Measurements from ENCODE around the gene IRF2BP1.
"Not testable (repeated sequence)": the region's sequence is repeated elsewhere in the genome, so short reads cannot be mapped to it uniquely, and the experiment has no call there.

Gene IRF2BP1

DNA sequence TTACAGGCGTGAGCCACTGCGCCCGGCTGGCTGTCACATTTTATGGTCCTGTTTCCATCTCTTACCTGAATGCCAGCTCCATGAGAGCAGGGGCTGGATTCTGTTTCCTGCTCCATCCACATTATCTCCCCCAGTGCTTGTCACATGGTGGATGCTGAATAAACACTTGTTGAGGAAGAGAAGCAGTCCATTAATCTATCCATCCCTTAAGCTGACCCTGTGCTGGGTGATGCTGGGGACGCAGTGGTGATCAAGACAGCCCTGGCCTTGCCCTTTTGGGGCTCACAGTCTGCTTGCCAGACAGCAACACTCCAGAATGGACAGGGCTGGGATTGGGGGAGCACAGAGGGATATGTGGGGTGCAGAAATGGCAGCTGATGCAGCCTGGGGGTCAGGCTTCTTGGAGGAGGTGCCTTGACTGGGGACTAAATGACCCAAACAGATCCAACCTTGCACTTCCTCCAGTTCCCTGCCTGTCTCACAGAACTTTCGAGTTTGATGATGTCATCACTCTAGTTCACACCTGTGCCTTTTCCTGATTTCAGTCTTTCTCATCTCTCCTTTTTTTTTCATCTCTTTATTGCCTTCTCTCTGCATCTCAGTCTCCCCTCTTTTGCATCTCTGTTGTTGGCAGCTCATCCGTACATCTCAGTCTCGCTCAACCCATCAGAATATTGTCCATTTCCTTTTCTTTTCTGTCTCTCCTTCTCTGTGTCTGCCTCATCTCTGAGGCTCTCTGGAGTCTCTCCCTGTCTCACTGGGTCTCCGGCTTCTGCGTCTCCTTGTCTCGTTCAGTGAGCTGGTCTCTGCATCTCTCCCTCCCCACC, 4.6 kb downstream of the IRF2BP1 start:
- DNase-seq, result no peak

DNA sequence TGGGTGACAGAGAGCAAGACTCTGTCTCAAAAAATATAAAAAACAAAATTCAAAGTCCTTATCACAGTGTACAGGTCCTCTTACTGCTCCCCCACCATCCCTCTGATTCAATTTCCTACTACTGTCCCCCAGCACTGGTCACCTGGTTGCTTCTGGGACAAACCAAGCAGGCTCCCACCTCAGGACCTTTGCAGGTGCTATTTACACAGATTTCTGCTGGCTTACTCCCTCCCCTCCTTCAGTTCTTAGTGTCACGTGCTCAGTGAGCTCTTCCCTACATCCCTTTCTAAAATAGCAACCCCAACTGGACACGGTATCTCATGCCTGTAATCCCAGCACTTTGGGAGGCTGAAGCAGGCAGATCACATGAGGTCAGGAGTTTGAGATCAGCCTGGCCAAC, 6.0 kb downstream of the IRF2BP1 start:
- DNase-seq, result no peak

DNA sequence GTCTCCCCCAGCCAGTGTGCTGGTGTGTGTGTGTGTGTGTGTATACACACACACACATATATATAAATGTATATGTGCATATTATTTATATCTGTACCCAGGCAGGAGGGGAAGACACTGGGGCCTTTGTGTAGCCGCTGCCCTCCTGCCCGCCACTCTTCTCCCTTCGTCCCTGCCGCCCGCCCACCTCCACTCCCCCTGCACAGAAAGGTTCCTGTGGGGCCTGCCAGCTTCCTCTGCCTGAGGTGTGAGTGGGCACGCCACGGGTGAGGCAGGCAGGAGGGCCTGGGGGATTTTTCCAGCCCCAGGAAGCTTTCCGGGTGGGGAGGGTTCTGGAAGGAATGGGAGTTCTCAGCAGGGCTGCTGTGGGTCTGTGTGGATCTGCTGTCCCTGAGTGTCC, 6.9 kb downstream of the IRF2BP1 start:
- no peak for DNase-seq

DNA sequence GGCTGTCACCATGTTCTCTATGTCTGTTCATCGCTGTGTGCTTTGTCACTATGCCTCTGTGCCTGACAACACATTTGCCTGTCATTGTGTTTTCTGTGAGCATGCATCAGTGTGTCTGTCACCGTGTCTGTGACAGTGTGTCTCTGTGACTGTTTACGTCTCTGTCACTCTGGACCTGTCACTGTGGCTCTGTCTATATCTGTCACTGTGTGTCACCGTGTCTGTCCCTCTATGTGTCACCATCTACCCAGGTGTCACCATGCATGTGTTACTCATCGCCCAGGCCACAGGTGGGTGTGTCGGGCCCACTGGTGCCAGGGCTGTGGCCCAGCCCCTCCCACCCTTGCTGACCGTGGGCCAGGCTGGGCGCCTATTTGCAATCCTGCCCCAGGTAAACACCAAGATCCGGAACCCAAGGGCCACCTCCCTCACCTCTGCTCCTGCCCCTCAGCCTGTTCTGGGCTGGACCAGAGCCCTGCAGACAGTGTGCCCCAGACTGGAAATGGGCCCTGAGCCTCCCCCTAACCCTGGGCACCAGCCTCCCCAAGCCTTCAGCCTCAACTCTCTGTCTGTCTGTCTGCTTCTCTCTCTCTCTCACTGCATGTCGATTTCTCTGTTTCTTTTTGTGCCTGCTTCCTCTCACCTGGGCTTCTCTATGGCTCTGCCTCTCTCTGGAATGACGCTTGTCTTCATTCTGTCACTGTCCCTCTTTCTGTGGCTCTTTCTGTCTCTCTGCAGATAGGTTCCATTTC, 7.7 kb downstream of the IRF2BP1 start:
- no peak for DNase-seq

DNA sequence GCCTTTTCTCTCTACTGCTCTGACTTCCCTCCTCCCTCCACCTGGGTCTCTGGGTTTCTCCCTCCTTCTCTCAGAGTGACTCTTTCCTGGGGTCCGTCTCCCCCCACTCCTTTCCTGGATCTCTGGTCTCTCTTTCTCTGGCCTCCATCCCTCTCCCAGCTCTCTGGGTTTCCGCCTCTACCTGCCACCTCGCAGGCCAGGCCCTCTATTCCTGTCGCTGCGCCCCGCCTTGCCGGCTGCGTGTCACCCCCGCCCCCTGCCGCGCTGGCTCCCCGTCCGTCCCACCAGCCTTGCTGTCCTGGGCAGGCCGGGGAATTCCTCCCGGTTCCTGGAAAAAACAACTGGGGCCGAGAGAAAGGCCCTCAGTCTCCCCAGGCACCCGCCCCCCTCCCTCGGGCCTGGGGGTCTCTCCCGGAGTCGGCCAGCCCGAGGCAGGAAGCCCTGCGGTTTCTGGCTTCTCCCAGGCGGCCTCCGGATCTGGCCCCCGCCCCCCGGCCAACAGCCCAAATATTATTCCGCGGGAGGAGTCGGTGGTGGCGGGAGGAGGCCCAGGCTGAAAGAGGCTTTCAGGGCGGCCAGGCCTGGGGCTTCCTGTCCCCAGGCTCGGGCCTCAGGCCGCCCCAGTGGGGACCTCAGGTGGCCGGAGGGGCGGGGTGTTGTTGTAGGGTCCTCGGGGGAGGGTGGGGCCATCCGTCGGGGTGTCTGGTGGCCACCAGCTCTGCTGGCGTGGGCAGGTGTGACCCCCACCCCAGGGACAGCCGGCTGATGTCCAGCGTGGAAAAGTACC, 9.3 kb downstream of the IRF2BP1 start:
- no peak for DNase-seq

DNA sequence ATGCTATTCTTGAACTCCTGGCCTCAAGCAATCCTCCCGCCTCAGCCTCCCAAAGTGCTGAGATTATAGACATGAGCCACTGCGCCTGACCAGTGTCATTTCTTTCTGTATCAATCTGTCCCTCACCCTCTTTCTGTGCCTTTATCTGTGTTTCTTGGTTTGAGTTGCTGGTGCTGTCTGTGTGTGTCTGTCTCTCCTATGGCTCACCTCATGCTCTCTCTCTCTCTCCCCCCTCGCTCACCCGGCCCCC, 9.9 kb downstream of the IRF2BP1 start:
- no peak for DNase-seq

DNA sequence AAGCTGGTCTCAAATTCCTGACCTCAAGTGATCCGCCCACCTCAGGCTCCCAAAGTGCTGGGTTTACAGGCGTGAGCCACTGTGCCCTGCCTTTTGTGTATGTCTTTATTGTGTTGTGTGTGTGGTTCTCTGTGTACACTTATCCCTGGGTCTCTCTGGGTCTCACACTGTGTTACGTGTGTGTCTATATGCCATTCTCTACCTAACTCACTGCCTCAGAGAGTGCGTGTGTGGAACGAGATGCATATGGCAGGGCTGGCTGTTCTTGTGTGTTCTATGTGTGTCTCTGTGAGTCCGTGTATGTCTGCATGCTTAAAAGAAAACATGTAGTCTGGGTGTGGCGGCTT, 11.3 kb downstream of the IRF2BP1 start:
- no peak for DNase-seq

DNA sequence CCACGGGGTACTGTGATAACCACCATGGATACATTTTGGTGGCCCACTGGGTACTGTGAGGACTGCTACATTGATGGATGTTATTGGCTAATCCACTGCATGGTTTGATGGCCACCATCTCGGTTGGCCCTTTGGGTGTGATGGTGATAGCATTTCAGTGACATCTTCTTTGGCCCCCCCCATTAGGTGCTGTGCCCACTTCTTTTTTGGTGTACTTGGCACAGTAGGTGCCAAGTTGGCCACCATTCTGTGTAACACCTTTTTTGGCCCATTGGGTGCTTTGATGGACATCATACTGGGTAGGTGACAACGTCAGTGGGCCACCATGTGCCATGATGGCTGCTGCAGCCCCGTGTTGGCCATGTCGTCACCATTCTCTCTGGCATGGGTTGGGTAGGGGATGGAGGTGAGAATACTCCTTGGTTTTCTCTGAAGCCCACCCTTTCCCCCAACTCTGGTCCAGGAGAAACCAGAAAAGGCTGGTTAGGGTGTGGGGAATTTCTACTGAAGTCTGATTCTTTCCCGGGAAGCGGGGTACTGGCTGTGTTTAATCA, 12.6 kb downstream of the IRF2BP1 start:
- no peak for DNase-seq

DNA sequence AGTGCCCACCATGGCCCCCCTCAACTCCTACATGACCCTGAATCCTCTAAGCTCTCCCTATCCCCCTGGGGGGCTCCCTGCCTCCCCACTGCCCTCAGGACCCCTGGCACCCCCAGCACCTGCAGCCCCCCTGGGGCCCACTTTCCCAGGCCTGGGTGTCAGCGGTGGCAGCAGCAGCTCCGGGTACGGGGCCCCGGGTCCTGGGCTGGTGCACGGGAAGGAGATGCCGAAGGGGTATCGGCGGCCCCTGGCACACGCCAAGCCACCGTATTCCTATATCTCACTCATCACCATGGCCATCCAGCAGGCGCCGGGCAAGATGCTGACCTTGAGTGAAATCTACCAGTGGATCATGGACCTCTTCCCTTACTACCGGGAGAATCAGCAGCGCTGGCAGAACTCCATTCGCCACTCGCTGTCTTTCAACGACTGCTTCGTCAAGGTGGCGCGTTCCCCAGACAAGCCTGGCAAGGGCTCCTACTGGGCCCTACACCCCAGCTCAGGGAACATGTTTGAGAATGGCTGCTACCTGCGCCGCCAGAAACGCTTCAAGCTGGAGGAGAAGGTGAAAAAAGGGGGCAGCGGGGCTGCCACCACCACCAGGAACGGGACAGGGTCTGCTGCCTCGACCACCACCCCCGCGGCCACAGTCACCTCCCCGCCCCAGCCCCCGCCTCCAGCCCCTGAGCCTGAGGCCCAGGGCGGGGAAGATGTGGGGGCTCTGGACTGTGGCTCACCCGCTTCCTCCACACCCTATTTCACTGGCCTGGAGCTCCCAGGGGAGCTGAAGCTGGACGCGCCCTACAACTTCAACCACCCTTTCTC, 13.6 kb downstream of the IRF2BP1 start:
- DNase-seq, result no peak

DNA sequence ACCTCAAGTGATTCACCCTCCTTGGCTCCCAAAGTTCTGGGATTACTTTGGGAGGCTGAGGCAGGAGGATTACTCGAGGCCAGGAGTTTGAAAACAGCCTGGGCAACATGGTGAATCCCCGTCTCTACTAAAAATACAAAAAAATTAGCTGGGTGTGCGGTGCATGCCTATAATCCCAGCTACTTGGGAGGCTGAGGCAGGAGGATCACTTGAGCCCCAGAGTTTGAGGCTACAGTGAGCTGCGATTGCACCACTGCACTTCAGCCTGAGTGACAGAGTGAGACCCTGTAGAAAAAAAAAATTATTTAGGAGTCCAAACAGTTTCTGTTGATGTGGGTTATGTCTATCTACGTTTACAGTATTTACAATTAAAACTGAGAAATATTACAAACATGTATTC, 15.1 kb downstream of the IRF2BP1 start:
- no peak for DNase-seq

DNA sequence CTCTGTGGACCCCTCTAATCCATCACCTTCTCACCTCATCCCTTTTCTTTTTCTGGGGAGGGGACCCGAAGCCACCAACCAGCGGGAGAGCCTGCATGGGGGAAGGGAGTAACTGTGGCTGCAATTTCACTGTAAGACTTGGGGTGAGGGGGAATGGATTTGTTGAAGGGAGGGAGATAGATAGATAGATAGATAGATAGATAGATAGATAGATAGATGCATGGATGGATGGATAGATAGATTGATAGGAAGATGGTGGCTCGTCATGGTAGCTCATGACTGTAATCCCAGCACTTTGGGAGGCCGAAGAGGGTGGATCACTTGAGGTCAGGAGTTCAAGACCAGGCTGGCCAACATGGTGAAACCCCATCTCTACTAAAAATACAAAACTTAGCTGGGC, 18.7 kb downstream of the IRF2BP1 start:
- DNase-seq, result not testable (repeated sequence)

DNA sequence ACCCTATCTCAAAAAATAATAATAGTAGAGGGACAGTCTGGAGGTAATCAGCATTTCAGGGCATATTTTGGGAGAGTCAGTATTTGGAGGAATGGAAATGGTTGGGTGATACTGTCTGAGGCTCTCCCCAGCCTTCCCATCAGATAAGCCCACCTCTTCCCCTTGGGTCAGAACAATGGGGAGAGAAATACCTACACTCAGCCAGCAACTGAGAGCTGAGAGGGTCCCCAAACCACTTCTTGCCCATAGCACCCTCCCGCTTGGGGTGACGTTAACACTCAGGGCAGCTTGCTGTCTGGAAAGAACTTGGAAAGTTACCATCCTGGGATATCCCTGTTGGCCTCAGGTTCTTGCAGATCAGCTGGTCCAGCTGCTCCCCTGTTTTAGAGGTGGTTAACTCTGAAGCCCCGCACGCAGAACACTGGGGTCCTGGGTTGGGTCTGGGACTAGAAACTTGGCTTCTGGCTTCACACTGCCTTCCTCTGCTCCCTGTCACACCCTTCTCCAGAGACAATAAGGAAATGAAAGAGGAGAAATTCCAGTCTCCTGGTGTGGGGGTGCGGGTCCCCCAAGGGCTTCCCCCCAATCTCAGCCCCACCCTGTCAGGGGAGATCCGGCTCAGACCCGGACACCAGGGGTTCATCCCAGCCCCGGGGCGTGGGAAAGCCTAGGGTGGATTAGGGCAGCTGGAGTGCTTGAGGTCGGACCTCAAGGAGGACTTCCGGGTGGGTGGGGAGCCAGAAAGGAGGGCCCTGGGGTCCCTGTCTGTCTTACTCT, 19.4 kb downstream of the IRF2BP1 start:
- DNase-seq, result no peak

DNA sequence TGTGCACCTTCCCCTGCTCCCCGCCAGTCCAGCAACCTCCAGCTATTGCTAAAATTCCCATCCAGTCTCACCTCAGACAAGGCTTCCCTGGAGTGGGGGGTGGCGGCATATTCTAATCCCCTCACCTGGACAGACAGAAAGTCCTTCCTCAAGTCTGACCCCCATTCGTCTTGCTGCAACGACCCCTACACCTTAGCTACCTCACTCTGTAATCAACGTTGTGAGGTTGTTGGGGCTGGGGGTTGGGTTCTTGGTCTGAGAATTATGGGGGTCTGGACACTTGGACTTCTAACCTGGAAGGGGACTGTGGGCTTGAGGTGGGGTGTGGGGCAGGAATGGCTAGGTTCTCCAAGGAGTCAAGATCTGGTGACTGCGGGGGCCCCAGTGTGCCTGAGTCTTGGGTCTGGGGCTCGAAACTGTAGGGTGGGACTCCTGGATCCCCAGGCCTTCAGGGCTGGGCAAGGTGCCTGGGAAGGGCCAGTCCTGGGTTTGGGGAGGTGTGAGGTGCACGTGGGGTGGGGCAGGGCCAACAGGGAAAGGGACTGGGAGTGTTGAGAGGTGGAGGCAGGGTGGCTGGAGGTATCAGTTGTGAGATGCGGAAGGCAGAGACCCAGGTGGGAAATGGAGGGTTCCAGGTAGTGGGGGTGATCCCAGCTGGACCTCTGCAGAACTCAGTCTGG, 20.5 kb downstream of the IRF2BP1 start:
- no peak for DNase-seq

DNA sequence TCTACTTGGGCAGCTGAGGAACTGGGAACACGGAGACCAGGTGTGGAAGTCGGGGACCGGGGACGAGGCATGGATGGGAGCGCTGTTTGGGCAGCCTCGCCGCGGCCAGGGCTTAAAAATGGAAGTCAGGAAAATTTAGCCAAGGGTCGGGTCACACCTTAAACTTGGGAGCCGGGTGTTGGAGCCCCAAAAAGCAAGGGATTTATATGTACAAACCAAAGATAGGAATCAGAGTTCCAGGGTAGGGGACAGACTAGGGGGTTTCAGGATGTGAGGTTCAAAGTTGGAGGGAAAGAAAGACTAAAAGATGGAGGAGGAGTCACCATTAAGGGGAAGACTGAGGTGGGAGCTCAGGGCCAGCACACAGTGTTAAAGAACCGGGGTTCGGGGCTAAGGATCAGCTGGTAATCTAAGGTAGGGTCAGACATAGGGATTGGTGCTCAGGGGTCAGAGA, 21.3 kb downstream of the IRF2BP1 start:
- DNase-seq, result no peak

DNA sequence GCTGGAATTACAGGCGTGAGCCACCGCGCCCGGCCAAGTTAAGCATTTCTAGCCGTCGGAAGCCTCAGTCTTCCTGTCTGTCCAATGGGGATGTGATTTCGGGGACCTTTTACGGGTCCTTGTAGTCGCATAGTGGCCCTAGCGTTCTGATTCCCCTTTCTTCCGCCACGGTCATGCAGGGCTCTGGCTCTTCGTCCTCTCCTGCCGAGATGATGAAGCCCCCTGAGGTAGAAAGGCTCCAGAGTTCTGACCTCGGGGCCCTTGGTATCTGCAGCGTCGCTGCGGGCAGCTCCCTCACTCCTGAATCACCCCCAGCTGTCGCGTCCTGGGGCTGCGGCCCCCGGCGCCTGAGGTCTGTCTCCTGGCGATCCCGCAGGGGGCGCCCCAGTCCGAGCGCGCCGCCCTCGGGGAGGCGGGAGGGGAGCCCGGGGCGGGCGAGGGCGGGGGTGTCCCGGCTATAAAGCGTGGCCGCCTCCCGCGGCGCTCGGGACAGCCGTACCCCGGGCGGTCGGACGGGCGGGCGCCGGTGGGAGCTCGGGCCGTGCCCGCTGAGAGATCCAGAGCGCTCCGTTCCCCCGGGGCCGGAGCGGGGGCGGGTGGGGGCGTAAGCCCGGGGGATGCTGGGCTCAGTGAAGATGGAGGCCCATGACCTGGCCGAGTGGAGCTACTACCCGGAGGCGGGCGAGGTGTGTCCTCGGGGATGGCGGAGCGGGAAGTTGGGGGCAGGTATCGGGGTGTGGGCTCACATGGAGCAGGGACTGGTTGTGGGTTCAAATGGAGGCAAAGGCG, 21.9 kb downstream of the IRF2BP1 start, which contains the start of gene FOXA3:
Gene FOXA3, plus strand, starts transcription at position 487 of the 789 bp plus-strand sequence. Its CDS starts 131 bp downstream, at position 618.
- no peak for DNase-seq

DNA sequence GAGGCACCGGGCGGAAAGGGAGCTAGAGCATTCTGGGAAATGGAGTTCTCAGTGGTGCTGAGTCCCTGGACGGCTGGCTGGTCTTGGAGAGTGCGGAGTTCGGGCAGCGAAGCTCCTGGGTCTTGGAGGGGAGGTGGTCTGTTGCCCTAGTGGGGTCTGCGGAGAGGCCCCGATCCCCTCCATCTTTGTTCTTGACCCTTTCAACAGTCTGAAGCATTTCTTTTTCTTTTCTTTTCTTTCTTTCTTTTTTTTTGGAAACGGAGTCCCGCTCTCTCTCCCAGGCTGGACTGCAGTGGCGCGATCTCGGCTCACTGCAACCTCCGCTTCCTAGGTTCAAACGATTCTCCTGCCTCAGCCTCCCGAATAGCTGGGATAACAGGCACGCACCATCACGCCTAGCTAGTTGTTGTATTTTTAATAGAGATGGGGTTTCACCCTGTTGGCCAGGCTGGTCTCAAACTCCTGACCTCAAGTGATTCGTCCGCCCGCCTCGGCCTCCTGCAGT, 22.6 kb downstream of the IRF2BP1 start:
- DNase-seq, result no peak

DNA sequence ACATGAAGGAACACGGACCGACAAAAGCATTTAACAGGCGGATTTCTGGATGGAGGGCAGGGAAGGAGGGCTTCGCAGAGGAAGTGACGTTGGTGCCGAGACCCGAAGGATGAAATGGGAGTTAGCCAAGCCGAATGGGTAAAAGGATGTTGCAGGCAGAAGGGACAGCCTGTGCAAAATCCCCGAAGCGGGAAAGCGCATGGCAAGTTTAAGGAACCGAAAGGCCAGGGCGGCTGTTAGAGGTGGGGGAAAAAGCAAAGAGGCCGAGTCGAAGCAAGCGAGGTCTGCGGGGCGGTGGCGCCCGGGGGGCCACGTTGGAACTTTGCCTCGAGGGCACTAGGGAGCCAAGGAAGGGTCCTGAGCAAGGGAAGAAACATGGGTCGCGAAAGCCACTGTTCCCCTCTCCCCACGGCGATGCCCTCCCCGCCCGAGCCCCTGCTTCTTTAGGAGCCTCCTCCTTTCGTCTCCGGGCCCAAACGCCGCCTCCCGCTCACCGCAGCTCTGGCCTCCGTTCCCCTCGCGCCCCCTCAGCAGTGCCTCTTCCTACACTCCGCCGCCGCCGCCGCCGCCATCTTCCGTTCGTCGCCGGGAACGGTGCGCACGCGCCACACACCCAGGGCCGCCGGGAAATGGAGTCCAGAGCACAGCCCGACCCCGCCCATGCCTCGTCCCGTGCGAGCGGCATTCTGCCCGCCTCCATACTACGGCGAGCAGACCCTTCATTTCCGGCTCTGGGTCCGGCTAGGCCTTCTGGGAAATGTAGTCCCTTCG, 23.2 kb downstream of the IRF2BP1 start, which contains the start of gene SYMPK:
Gene SYMPK, minus strand, starts transcription at position 584 of the 771 bp plus-strand sequence. CDS start 8,652 bp downstream, outside the sequence.
- peak; percentile 95 for DNase-seq

DNA sequence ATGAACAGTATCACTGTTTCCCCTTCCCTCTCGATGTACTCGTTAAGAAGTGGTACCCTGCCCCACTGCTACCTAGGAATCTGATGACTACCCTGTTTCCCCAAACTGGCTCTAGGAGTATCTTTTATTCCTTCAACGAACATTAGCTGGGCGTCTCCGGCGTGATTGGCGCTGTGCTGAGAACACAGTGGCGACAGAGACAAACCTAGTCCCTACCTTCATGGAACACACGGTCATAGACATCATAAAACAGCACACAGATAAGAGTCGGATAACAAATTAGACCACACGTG, 23.7 kb downstream of the IRF2BP1 start:
- DNase-seq, result no peak

Measured in DMS 273 treated with DMSO at 0.1 percent for 48 hours (cell line).